Gastrocnemius medialis (tissue), 4 donors: ENCODE results near the gene PRAMEF1.

ENCODE experiments used
- CTCF ChIP-seq, 5 experiments: fragments of 450-650 bp in 3 of 5; fragments of 200-600 bp in 2 of 5; sonication (generic) in 2 of 5; IDR thresholded peaks in 4 of 5; conservative IDR thresholded peaks in 1 of 5; 1 replicate in 4 of 5; 2 replicates in 1 of 5; pipeline ENCODE4 v1.5.1; 2016 to 2019; ENCODE audit warnings: antibody characterized with exemption in 5 of 5, mild to moderate bottlenecking in 3 of 5, moderate library complexity in 3 of 5
- POLR2A ChIP-seq, 2 donors: fragments of 450-650 bp; IDR thresholded peaks; one replicate each; pipeline ENCODE4 v1.6.1; 2017; ENCODE audit warnings: antibody characterized with exemption in 2 of 2, mild to moderate bottlenecking in 2 of 2, moderate library complexity in 2 of 2

DNA sequence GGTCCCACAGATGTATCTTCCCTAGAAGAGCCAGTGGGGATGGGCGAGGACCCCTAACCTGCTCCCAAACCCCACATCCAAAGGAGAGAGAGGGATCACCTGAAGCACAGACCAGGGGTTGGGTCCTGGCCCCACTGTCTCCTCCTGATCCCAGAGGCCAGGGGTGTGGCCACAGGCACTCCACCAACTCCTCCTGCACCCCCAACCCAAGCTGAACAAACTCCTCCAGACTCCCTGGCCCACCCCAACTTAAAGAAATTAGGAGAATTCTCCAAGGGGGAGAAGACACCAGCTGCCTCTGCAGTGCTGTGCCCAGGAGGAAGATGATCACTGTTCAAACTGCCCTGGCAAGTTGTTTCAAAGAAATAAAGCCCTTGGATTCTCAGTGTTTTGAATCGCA is 22.2 kb upstream of the PRAMEF1 start:
- no peak for TF ChIP-seq CTCF (IDR thresholded peaks at IDR 0.05 in 4 of 5, conservative IDR thresholded peaks at IDR 0.05 in 1 of 5)
- no peak for TF ChIP-seq POLR2A (IDR thresholded peaks at IDR 0.05)
